Duodenal mucosa (tissue), 2 donors: ENCODE data around the gene C14orf180.
"Not testable (repeated sequence)": the region's sequence is repeated elsewhere in the genome, so short reads cannot be mapped to it uniquely, and the experiment has no call there.

Source experiments
- H3K27ac ChIP-seq: one replicate; pipeline ENCODE4 v1.7.0; 2013; ENCODE audit warnings: low read depth, low read length
- H3K27me3 ChIP-seq, 2 donors: one replicate each; pipeline ENCODE4 v1.7.0; 2013; ENCODE audit warnings: low read length in 2 of 2, control low read depth in 1 of 2; ENCODE audit not compliant: insufficient read depth in 2 of 2, control insufficient read depth in 1 of 2
- H3K36me3 ChIP-seq, 2 donors: one replicate each; pipeline ENCODE4 v1.7.0; 2013; ENCODE audit warnings: low read length in 2 of 2, control low read depth in 1 of 2; ENCODE audit not compliant: insufficient read depth in 2 of 2, control insufficient read depth in 1 of 2
- H3K4me1 ChIP-seq, 2 donors: one replicate each; pipeline ENCODE4 v1.7.0; 2013; ENCODE audit warnings: low read length in 2 of 2, control low read depth in 1 of 2; ENCODE audit not compliant: insufficient read depth in 2 of 2, control insufficient read depth in 1 of 2
- H3K4me3 ChIP-seq, 2 donors: one replicate each; pipeline ENCODE4 v1.7.0; 2013; ENCODE audit warnings: low read length in 2 of 2, low read depth in 1 of 2
- H3K9ac ChIP-seq, 2 donors: one replicate each; pipeline ENCODE4 v1.7.0; 2013; ENCODE audit warnings: low read length in 2 of 2, low read depth in 1 of 2
- H3K9me3 ChIP-seq, 2 donors: one replicate each; pipeline ENCODE4 v1.7.0; 2013; ENCODE audit warnings: low read length in 2 of 2, control low read depth in 1 of 2; ENCODE audit not compliant: control insufficient read depth in 1 of 2

The C14orf180 gene

DNA sequence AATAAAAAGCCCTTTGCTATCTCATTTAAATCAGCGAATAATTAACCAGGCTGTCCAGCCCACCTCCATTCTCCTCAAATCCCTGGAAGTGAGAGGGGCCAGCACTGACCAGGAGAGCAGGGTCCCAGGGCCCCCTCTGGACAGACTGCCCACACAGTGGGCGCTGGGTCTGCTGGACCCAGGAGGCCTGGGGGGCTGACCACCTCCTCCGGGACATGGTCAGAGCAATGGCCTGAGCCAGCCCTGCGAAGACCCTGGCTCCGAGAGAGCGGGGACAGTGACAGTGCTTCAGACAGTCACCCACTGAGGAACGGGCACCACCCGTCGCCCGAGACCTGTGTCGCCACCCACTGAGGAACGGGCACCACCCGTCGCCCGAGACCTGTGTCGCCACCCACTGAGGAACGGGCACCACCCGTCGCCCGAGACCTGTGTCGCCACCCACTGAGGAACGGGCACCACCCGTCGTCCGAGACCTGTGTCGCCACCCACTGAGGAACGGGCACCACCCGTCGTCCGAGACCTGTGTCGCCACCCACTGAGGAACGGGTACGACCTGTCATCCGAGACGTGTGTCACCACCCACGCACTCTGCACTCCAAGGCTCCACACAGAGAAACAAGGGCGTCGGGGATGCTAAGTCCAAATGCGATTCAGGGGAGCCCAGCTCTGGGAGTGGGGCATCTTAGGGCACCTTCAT lies 57.4 kb downstream of the C14orf180 start:
- not testable (repeated sequence) for H3K4me3 ChIP-seq, H3K4me1 ChIP-seq, H3K9ac ChIP-seq, H3K9me3 ChIP-seq, H3K27ac ChIP-seq, H3K36me3 ChIP-seq
- H3K27me3 ChIP-seq, result peaks cover 16 to 17% of the 10 kb centered on the region in 2 donors

GRCh38 chr14:104637546-104638003 lies 58.0 kb downstream of the C14orf180 start:
- no peak overlapping the region for H3K9ac ChIP-seq
- H3K9me3 ChIP-seq, result no peaks in the 10 kb centered on the region
- H3K27ac ChIP-seq, result no peak overlapping the region
- H3K4me3 ChIP-seq, result no peak overlapping the region
- H3K36me3 ChIP-seq, result no peaks in the 10 kb centered on the region
- no peaks in the 10 kb centered on the region for H3K4me1 ChIP-seq
- H3K27me3 ChIP-seq, result peaks cover 17% of the 10 kb centered on the region in 2 donors

DNA sequence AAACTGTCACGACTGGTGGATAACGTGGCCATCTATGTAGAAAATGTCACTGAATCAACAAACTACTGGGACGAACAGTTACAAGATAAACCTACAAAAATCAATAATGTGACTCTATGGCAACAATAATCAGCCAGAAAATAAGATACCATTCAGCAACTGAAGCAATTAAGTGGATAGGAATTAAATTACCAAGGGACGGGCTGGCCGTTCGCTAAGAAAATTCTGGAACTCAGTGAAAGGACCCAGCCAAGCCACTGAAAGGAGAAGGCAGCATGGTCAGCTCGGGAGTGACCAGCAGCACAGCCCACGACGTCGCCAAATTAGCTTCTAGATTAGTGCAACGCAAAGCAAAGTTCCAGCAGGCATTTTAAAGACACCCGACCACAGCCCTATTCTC lies 58.6 kb downstream of the C14orf180 start:
- H3K4me1 ChIP-seq, result no peaks in the 10 kb centered on the region
- no peak overlapping the region for H3K4me3 ChIP-seq
- H3K9ac ChIP-seq, result no peak overlapping the region
- H3K9me3 ChIP-seq, result no peaks in the 10 kb centered on the region
- H3K27me3 ChIP-seq, result peaks cover 16 to 17% of the 10 kb centered on the region in 2 donors
- H3K36me3 ChIP-seq, result no peaks in the 10 kb centered on the region
- H3K27ac ChIP-seq, result no peak overlapping the region

DNA sequence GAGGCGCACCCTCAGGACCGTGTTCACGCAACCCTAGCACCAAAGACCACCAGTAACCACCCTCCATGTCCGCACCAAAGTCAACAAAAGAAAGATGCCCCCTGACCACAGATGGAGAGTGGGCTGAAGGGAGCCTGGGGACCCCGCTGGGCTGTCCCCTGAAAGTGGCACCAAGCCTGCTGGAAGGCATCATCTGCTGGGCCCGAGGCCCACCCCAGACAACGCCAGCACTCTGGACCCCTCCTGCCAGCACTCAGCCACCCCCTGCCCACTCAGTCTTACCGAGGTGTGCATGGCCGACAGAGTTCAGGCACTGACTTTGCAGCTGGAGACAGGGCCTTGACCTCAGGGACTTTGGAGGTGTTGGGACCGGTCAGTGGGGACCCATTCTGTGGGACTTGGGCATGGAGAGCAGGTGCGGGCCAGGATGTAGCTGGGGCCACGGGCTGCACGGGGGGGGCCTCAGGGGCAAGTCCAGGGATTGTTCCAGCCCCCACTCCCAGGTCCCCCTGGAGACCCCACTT lies 59.4 kb downstream of the C14orf180 start:
- no peaks in the 10 kb centered on the region for H3K36me3 ChIP-seq
- H3K9ac ChIP-seq, result no peak overlapping the region
- H3K27ac ChIP-seq, result no peak overlapping the region
- no peaks in the 10 kb centered on the region for H3K9me3 ChIP-seq
- no peak overlapping the region for H3K4me3 ChIP-seq
- peaks cover 16 to 17% of the 10 kb centered on the region in 2 donors for H3K27me3 ChIP-seq
- H3K4me1 ChIP-seq, result no peaks in the 10 kb centered on the region

DNA sequence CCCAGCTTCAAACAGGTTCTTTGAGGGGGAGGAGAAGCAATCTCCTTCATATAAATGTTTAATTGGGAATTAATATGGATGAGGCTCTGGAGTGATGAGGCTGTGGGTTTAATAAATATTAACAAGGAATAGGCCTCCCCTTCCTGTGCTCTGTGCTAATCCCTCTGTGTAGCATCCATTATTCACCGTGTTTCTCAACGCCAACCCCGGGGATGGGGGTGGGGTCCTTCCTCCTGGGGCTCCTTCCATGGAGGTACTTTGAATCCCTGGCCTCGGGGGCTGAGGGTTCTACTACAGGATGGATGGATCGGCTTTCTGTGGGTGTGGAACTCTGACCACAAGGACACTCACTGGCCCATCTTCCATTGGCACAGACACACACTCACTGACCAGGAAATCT lies 59.9 kb downstream of the C14orf180 start:
- H3K9me3 ChIP-seq, result no peaks in the 10 kb centered on the region
- no peak overlapping the region for H3K4me3 ChIP-seq
- H3K36me3 ChIP-seq, result no peaks in the 10 kb centered on the region
- no peak overlapping the region for H3K27ac ChIP-seq
- no peak overlapping the region for H3K9ac ChIP-seq
- peaks cover 16 to 17% of the 10 kb centered on the region in 2 donors for H3K27me3 ChIP-seq
- no peaks in the 10 kb centered on the region for H3K4me1 ChIP-seq
